Fibroblast of lung (primary cell): ENCODE measurements around the gene SLC34A1.

ENCODE experiments used
- CTCF ChIP-seq, 2 donors: IDR thresholded peaks in 1 of 2; conservative IDR thresholded peaks in 1 of 2; 1 replicate in 1 of 2; 2 replicates in 1 of 2; pipeline ENCODE4 v1.5.1; 2011 to 2012; ENCODE audit warnings: low read length in 2 of 2, control low read depth in 1 of 2, inconsistent platforms in 1 of 2, low read depth in 1 of 2, mild to moderate bottlenecking in 1 of 2
- EZH2 ChIP-seq: IDR thresholded peaks from 2 replicates; pipeline ENCODE4 v1.5.1; 2012; ENCODE audit warnings: low read length, control low read depth, mild to moderate bottlenecking; ENCODE audit errors: missing control alignments

DNA sequence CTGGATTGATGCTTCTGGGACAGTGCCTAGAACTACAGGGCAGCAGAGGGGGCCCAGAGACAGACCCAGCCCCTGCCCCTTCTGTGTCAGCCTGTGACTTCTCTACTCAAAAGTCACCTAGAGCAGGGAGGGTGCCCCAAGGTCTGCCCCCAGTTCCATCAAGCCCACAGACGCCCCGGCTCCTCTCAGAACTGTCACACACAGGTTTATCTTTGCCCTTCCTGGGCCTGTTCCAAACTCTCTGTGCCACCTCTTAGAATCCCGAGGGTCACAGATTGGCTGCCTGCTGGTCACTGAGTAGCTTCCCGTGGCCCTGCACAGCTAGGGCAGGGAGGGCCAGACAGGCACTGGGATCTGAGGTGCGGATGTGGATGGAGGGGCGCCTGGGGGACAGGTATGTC is 24.8 kb upstream of the SLC34A1 start:
- TF ChIP-seq CTCF (conservative IDR thresholded peaks at IDR 0.05 in 1 of 2, IDR thresholded peaks at IDR 0.05 in 1 of 2; ENCODE audit: low read depth in 1 of 2, low read length in 2 of 2) (no peak), EZH2 (no peak)
